ENCODE data around the gene C15orf39.

DNA sequence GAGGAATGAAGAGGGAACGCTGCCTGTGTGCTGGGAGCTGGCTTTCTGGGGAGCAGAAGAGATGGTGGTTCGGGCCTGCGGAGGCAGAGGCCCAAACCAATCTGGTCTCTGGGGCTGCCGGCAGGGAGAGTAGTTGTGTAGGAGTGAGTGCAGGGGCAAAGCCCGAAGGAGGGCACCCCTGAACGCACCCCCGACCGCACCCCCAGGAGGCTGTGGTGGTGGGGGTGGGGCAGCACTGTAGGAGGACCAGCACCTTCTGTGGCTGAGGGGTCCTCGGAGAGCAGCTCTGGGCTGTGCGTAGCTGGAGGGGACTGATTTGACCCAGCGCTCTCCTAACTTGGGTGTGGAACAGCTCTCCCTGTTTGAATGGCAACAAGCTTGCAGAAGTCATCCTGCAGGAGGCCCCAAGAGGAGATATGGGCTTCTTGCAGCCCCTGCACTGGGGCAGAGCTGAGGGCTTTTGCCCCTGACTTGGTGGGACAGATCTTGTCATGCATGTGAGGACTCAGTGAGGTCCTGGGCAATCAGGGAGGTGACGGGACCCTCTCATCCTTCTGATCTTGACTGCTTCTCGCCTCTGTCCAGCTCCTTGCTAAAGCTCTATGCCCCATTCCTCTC, 26.1 kb downstream of the C15orf39 start:
- TF ChIP-seq, protein P1, sequence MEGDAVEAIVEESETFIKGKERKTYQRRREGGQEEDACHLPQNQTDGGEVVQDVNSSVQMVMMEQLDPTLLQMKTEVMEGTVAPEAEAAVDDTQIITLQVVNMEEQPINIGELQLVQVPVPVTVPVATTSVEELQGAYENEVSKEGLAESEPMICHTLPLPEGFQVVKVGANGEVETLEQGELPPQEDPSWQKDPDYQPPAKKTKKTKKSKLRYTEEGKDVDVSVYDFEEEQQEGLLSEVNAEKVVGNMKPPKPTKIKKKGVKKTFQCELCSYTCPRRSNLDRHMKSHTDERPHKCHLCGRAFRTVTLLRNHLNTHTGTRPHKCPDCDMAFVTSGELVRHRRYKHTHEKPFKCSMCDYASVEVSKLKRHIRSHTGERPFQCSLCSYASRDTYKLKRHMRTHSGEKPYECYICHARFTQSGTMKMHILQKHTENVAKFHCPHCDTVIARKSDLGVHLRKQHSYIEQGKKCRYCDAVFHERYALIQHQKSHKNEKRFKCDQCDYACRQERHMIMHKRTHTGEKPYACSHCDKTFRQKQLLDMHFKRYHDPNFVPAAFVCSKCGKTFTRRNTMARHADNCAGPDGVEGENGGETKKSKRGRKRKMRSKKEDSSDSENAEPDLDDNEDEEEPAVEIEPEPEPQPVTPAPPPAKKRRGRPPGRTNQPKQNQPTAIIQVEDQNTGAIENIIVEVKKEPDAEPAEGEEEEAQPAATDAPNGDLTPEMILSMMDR (IDR thresholded peaks at IDR 0.05) = no peak
- TF ChIP-seq POLR2A (IDR thresholded peaks at IDR 0.05) = no peak
